HepG2 (cell line): ENCODE results near the gene BNC1. TPM values are rescaled to one million over a fixed set of nuclear protein-coding genes. Genes with fewer than 3 reads are reported as not detected.

ENCODE experiments used
- ATAC-seq: fragments of 200-7000 bp; cut with Tn5 transposase; 3 replicates; pipeline ENCODE4 v1.9.1; 2020; ENCODE audit warnings: mild to moderate bottlenecking, moderate library complexity
- BruUV-seq: library from RNA; stranded (reverse); fragments of 400-500 nt; replicated peaks from 2 replicates; lab custom pipeline; 2021; lab: Mats Ljungman, UMichigan
- CTCF ChIA-PET: fragments of 300-600 bp; formaldehyde crosslinking; extraction: SDS; loops from one replicate; lab custom pipeline; 2021; ENCODE audit warnings: low total read pairs, inconsistent platforms, low intra/inter-chr PET ratio; lab: Yijun Ruan, JAX
- POLR2A ChIA-PET: fragments of 350-600 bp; sonication (Branson Sonifier 250); formaldehyde crosslinking; loops from one replicate; lab custom pipeline; 2020; ENCODE audit warnings: antibody characterized with exemption, inconsistent platforms; lab: Yijun Ruan, JAX
- DNase-seq: peaks from one replicate; pipeline ENCODE4 v3.0.0-alpha.2; 2015; ENCODE audit warnings: low spot score
- FAIRE-seq: peaks from 3 replicates; lab custom pipeline; 2011; peaks lifted over from hg19 to GRCh38; lab: Jason Lieb, UNC
- H2AFZ ChIP-seq: one replicate; pipeline ENCODE4 v1.6.1; 2011; ENCODE audit warnings: low read length, inconsistent platforms
- H3K27ac ChIP-seq: fragments of 300-600 bp; 3 replicates; pipeline ENCODE4 v1.8.0; 2011; ENCODE audit warnings: mixed run types, mild to moderate bottlenecking, mixed read lengths, low read length, inconsistent platforms; ENCODE audit not compliant: insufficient read depth; ENCODE audit errors: extremely low read length
- H3K27me3 ChIP-seq, 2 experiments: fragments of 200-600 bp in 1 of 2; 2 replicates in 1 of 2; 3 replicates in 1 of 2; pipeline versions ENCODE4 v1.6.0 to v1.8.0; 2011; ENCODE audit warnings: low read length in 2 of 2, mild to moderate bottlenecking in 2 of 2, moderate library complexity in 2 of 2, inconsistent platforms in 1 of 2; ENCODE audit not compliant: insufficient read depth in 2 of 2, control insufficient read depth in 1 of 2
- H3K36me3 ChIP-seq, 2 experiments: fragments of 200-600 bp in 1 of 2; replicated peaks in 1 of 2; 2 replicates in 1 of 2; 3 replicates in 1 of 2; pipeline versions ENCODE4 v1.5.1 to v1.8.0; 2011; ENCODE audit warnings: low read length in 2 of 2, inconsistent platforms in 1 of 2; ENCODE audit not compliant: insufficient read depth in 2 of 2, control insufficient read depth in 1 of 2
- H3K4me1 ChIP-seq: 2 replicates; pipeline ENCODE4 v1.5.1; 2012; ENCODE audit warnings: low read length, inconsistent platforms; ENCODE audit not compliant: insufficient read depth
- H3K4me2 ChIP-seq: 2 replicates; pipeline ENCODE4 v1.6.0; 2011; ENCODE audit warnings: low read depth, low read length, inconsistent platforms
- H3K4me3 ChIP-seq, 3 experiments: fragments of 200-600 bp in 1 of 3; sonication (generic), shearing (Covaris generic) in 1 of 3; replicated peaks in 1 of 3; 2 replicates each; pipeline ENCODE4 v1.5.1; 2011 to 2016; ENCODE audit warnings: low read length in 3 of 3, inconsistent platforms in 2 of 3, low read depth in 2 of 3, mild to moderate bottlenecking in 2 of 3, control low read depth in 1 of 3, mixed read lengths in 1 of 3; ENCODE audit not compliant: insufficient read depth in 1 of 3
- H3K79me2 ChIP-seq: one replicate; pipeline ENCODE4 v1.6.1; 2011; ENCODE audit warnings: low read length, inconsistent platforms; ENCODE audit not compliant: insufficient read depth
- H3K9ac ChIP-seq: 2 replicates; pipeline ENCODE4 v1.6.0; 2011; ENCODE audit warnings: mild to moderate bottlenecking, low read depth, low read length, inconsistent platforms; ENCODE audit not compliant: insufficient read depth
- H3K9me3 ChIP-seq: 2 replicates; pipeline ENCODE4 v1.5.1; 2012; ENCODE audit warnings: mild to moderate bottlenecking, low read length
- H4K20me1 ChIP-seq: 2 replicates; pipeline ENCODE4 v1.6.0; 2011; ENCODE audit warnings: inconsistent platforms, mild to moderate bottlenecking, low read length, moderate library complexity; ENCODE audit not compliant: insufficient read depth
- HNRNPL ChIP-seq: fragments of 200-400 bp; formaldehyde crosslinking; IDR thresholded peaks from 2 replicates; pipeline ENCODE4 v1.6.1; 2017; ENCODE audit warnings: mild to moderate bottlenecking, low read depth, low read length
- JUND ChIP-seq: sonication (generic); formaldehyde crosslinking; IDR thresholded peaks from 2 replicates; pipeline ENCODE4 v1.8.0; 2022; ENCODE audit warnings: mild to moderate bottlenecking, missing genetic modification reagents
- MBD4 ChIP-seq: IDR thresholded peaks from 2 replicates; pipeline ENCODE4 v1.6.1; 2012; ENCODE audit warnings: low read length, inconsistent platforms, borderline replicate concordance
- MZF1 ChIP-seq: sonication (generic); formaldehyde crosslinking; IDR thresholded peaks from 2 replicates; pipeline ENCODE4 v1.8.1; 2023; ENCODE audit warnings: mild to moderate bottlenecking, missing genetic modification reagents, borderline replicate concordance
- NFE2L2 ChIP-seq: fragments of 150-350 bp; IDR thresholded peaks from 2 replicates; pipeline ENCODE4 v1.6.1; 2014; ENCODE audit warnings: low read length
- NR1H2 ChIP-seq: sonication (generic); formaldehyde crosslinking; IDR thresholded peaks from 2 replicates; pipeline ENCODE4 v1.8.1; 2022; ENCODE audit warnings: low read depth, missing genetic modification reagents, borderline replicate concordance
- PCBP2 ChIP-seq: fragments of 200-400 bp; formaldehyde crosslinking; optimal IDR thresholded peaks from 2 replicates; pipeline ENCODE3; 2018; ENCODE audit warnings: low read length, low read depth; ENCODE audit not compliant: poor library complexity, severe bottlenecking
- SP140L ChIP-seq: sonication (generic); formaldehyde crosslinking; IDR thresholded peaks from 2 replicates; pipeline ENCODE4 v1.4.0; 2020; ENCODE audit warnings: missing genetic modification reagents, borderline replicate concordance
- SRSF9 ChIP-seq: fragments of 200-400 bp; formaldehyde crosslinking; IDR thresholded peaks from 2 replicates; pipeline ENCODE4 v1.6.1; 2018; ENCODE audit warnings: borderline replicate concordance, mild to moderate bottlenecking, low read depth, low read length; ENCODE audit not compliant: insufficient read depth, poor library complexity, severe bottlenecking
- STAG1 ChIP-seq: sonication (generic); formaldehyde crosslinking; IDR thresholded peaks from 2 replicates; pipeline ENCODE4 v1.4.0; 2020; ENCODE audit warnings: missing genetic modification reagents
- ZFYVE20 ChIP-seq: sonication (generic); formaldehyde crosslinking; IDR thresholded peaks from 2 replicates; pipeline ENCODE4 v1.8.0; 2023; ENCODE audit warnings: low read depth, mild to moderate bottlenecking, moderate library complexity, missing genetic modification reagents, borderline replicate concordance
- ZNF768 ChIP-seq: sonication (generic); formaldehyde crosslinking; IDR thresholded peaks from 2 replicates; pipeline ENCODE4 v1.4.0; 2020; ENCODE audit warnings: missing genetic modification reagents
- in situ Hi-C: cut with HindIII; loops from 2 replicates; pipeline ENCODE4 v1.10.0; 2017; ENCODE audit warnings: low pct_unique_long_range_greater_than_20kb; ENCODE audit not compliant: extremely low pct_ligation_motif_present
- intact Hi-C: fragments of 100-400 bp; cut with micrococcal nuclease; formaldehyde crosslinking; loops from one replicate; pipeline ENCODE4 v1.10.0; 2022; ENCODE audit not compliant: unreplicated experiment
- polyA plus RNA-seq, 8 experiments: library from polyadenylated mRNA; depleted of rRNA in 3 of 8; stranded (reverse) in 7 of 8; unstranded in 1 of 8; fragments of >200 nt; fragmentation: Illumina TruSeq in 4 of 8; extraction: Trizol in 4 of 8; gene quantifications; 2 replicates each; pipeline versions ENCODE4 v1.2.1 to v1.2.3, GENCODE V29; 2011 to 2016; ENCODE audit warnings: low read depth in 4 of 8, missing spikeins in 1 of 8, mixed read lengths in 1 of 8; ENCODE audit not compliant: insufficient read depth in 1 of 8
- total RNA-seq, 5 experiments: library from RNA; depleted of rRNA; stranded (reverse); fragments of >200 nt; fragmentation: Illumina TruSeq; extraction: Trizol; gene quantifications; 2 replicates each; pipeline ENCODE4 v1.2.3, GENCODE V29; 2016; ENCODE audit warnings: low read depth in 1 of 5
- TF ChIP-seq, protein P1 (sequence below): sonication (generic); formaldehyde crosslinking; conservative IDR thresholded peaks from 2 replicates; pipeline ENCODE4 v1.8.0; 2022; ENCODE audit warnings: missing genetic modification reagents

The BNC1 gene
- total and polyA plus RNA-seq, 2 of the 13 experiments (the other 11 are each of a cell fraction or from before 2014, with no cell fraction given), result not detected

DNA sequence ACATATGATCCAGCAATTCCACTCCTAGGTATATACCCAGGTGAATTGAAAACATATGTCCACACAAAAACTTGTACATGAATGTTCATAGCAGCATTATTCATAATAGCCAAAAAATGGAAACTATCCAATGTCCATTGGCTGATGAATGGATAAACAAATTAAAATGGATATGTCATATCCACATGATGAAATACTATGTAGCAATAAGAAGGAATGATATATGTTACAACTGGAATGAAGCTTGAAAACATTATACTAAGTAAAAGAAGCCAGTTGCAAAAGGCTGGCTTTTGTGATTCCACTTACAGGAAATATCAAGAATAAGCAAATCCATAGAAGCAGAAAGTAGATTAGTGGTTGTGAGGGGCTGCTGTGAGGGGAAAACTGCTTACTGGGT, 33.7 kb downstream of the BNC1 start:
- ChIA-PET POLR2A (no interaction called here), CTCF (no interaction called here)
- Histone ChIP-seq H3K4me2 (no peak overlapping the region), H3K9me3 (no peaks in the 10 kb centered on the region), H3K36me3 (no peaks in the 10 kb centered on the region), H3K27ac (no peak overlapping the region), H3K9ac (no peak overlapping the region), H3K27me3 (peaks cover 0 to 5% of the 10 kb centered on the region in 2 experiments; a peak in 3 of 5 replicates), H4K20me1 (no peaks in the 10 kb centered on the region), H3K4me1 (no peaks in the 10 kb centered on the region), H3K4me3 (no peak overlapping the region), H3K79me2 (no peaks in the 10 kb centered on the region), H2AFZ (no peak overlapping the region)
- FAIRE-seq, result no peak
- TF ChIP-seq PCBP2 (no peak), HNRNPL (no peak), NFE2L2 (no peak), JUND (no peak), SP140L (no peak), STAG1 (CRISPR knock-in tag) (no peak), MZF1 (CRISPR knock-in tag) (no peak), SRSF9 (no peak), NR1H2 (no peak), ZNF768 (no peak), ZFYVE20 (CRISPR knock-in tag) (no peak), MBD4 (no peak)
- TF ChIP-seq, protein P1, sequence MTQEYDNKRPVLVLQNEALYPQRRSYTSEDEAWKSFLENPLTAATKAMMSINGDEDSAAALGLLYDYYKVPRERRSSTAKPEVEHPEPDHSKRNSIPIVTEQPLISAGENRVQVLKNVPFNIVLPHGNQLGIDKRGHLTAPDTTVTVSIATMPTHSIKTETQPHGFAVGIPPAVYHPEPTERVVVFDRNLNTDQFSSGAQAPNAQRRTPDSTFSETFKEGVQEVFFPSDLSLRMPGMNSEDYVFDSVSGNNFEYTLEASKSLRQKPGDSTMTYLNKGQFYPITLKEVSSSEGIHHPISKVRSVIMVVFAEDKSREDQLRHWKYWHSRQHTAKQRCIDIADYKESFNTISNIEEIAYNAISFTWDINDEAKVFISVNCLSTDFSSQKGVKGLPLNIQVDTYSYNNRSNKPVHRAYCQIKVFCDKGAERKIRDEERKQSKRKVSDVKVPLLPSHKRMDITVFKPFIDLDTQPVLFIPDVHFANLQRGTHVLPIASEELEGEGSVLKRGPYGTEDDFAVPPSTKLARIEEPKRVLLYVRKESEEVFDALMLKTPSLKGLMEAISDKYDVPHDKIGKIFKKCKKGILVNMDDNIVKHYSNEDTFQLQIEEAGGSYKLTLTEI (CRISPR knock-in tag), result no peak
- in situ Hi-C loops (loop anchor here (5.0 to 10.0 kb wide), 2 partner anchors 124 to 307 kb away; no protein-coding TSS in a partner anchor), intact Hi-C loops (no loop called here)
- no TSS peak for BruUV-seq
- DNase-seq, result no peak
- no peak for ATAC-seq
